AG04450 (cell line): ENCODE measurements around the gene SVOPL. TPM values are rescaled to one million over a fixed set of nuclear protein-coding genes. Genes with fewer than 3 reads are reported as not detected.

ENCODE experiments used
- CTCF ChIA-PET: fragments of 300-600, 350-600 bp; formaldehyde crosslinking; extraction: SDS; loops from one replicate; lab custom pipeline; 2022; ENCODE audit warnings: antibody characterized with exemption, inconsistent platforms; lab: Charles Lee
- POLR2A ChIA-PET: fragments of 350-600 bp; formaldehyde crosslinking; extraction: SDS; loops from one replicate; lab custom pipeline; 2021; ENCODE audit warnings: antibody characterized with exemption, inconsistent platforms; lab: Yijun Ruan, JAX
- DNase-seq: peaks from one replicate; pipeline ENCODE4 v3.0.0-alpha.2; 2011; ENCODE audit warnings: low read depth, low spot score
- H3K27ac ChIP-seq: one replicate; pipeline ENCODE4 v1.5.1; 2012; ENCODE audit warnings: low read depth, low read length, control low read depth
- H3K27me3 ChIP-seq: one replicate; pipeline ENCODE4 v1.6.0; 2012; ENCODE audit warnings: low read length; ENCODE audit not compliant: control insufficient read depth, insufficient read depth
- H3K4me3 ChIP-seq: 2 replicates; pipeline ENCODE4 v1.5.1; 2011; ENCODE audit warnings: mild to moderate bottlenecking, low read depth, low read length, control low read depth
- H3K9me3 ChIP-seq: 2 replicates; pipeline ENCODE4 v1.5.1; 2012; ENCODE audit warnings: low read length; ENCODE audit not compliant: control insufficient read depth, insufficient read depth
- CTCF ChIP-seq: IDR thresholded peaks from 2 replicates; pipeline ENCODE4 v1.5.1; 2011; ENCODE audit warnings: low read depth, low read length, control low read depth, inconsistent platforms
- polyA plus RNA-seq: library from polyadenylated mRNA; depleted of rRNA; stranded (reverse); fragments of >200 nt; gene quantifications from 2 replicates; pipeline ENCODE4 v1.2.3, GENCODE V29; 2011

Gene SVOPL
- polyA plus RNA-seq, 1 experiment, result not detected

DNA sequence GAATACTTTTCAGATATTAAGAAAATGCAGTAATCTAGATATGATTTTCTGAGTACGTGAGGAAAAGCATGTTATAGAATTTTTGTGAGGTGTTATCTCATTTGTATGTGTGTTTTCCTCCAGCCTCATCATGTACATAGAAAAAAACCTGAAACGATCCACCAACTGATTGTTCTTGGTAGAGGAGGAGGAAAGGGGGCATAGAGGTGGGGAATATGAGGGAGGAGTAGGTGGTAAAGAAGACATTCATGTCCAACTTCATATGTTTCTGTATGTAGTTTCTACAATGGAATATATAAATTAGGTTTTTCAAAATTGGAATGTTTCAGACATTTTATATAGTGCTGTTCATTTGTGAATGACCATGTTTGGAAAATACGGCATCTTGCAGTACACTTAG, 131.7 kb downstream of the SVOPL start:
- H3K9me3 ChIP-seq, result peaks cover 19% of the 10 kb centered on the region
- DNase-seq, result no peak
- ChIA-PET CTCF (no interaction called here), POLR2A (no interaction called here)
- no peaks in the 10 kb centered on the region for H3K27me3 ChIP-seq
- H3K4me3 ChIP-seq, result no peak overlapping the region
- no peak for TF ChIP-seq CTCF
- no peak overlapping the region for H3K27ac ChIP-seq

- Histone ChIP-seq H3K9me3 (peaks cover 26% of the 10 kb centered on the region), H3K27ac (no peak overlapping the region), H3K4me3 (no peak overlapping the region), H3K27me3 (no peaks in the 10 kb centered on the region)
- ChIA-PET CTCF (interaction anchor here (0.8 kb wide), 1 partner anchor 170 kb away, joined by 3 read pairs; no protein-coding TSS in a partner anchor), POLR2A (no interaction called here)
- no peak for DNase-seq
- no peak for TF ChIP-seq CTCF
These were observed 132.5 kb downstream of the SVOPL start for GRCh38 chr7:138568655-138569054.

- H3K4me3 ChIP-seq, result no peak overlapping the region
- POLR2A ChIA-PET, result no interaction called here
- DNase-seq, result peak; percentile 10
- no peaks in the 10 kb centered on the region for H3K27me3 ChIP-seq
- peak overlapping the region; percentile 21 for H3K27ac ChIP-seq
- peaks cover 31% of the 10 kb centered on the region for H3K9me3 ChIP-seq
- TF ChIP-seq CTCF, result no peak
- CTCF ChIA-PET, result no interaction called here
These were observed 135.6 kb downstream of the SVOPL start for GRCh38 chr7:138565451-138566114.

DNA sequence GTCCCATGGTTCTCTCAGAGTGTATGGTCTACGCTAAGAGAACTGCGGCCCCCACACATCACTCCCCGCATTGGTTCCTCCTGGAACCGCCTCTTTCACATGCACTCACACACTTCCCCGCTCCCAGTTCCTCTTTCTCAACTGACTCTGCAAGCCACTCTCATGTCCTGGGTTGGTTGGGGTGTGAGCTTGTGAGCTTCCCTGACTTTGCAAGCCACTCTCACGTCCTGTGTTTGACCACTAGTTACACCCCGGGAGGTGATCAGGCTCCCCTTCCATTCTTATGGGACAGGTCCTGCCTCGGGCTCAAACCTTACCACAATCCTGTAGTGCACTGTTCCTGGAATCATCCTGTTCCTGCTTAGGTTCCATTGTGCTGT, 136.1 kb downstream of the SVOPL start:
- H3K27ac ChIP-seq, result peak overlapping the region; percentile 21

More for the DNA sequence above, 136.1 kb downstream of the SVOPL start:
- CTCF ChIA-PET, result no interaction called here
- Histone ChIP-seq H3K9me3 (peaks cover 31% of the 10 kb centered on the region), H3K4me3 (no peak overlapping the region), H3K27me3 (no peaks in the 10 kb centered on the region)
- no peak for TF ChIP-seq CTCF
- POLR2A ChIA-PET, result no interaction called here
- DNase-seq, result no peak
